Esophagus muscularis mucosa (tissue), 3 donors: Measurements from ENCODE around the gene RAB3B.

ENCODE experiments used
- EP300 ChIP-seq: sonication (generic); formaldehyde crosslinking; IDR thresholded peaks from one replicate; pipeline ENCODE4 v1.6.1; 2017; ENCODE audit warnings: antibody characterized with exemption
- POLR2A ChIP-seq: fragments of 450-650 bp; IDR thresholded peaks from one replicate; pipeline ENCODE4 v1.6.1; 2017; ENCODE audit warnings: antibody characterized with exemption, moderate library complexity, mild to moderate bottlenecking, low read depth
- POLR2AphosphoS5 ChIP-seq, 2 donors: sonication (generic); formaldehyde crosslinking; IDR thresholded peaks; one replicate each; pipeline ENCODE4 v1.6.1; 2017; ENCODE audit warnings: antibody characterized with exemption in 2 of 2

GRCh38 chr1:51902456-51902855, 88.0 kb downstream of the RAB3B start:
- TF ChIP-seq POLR2AphosphoS5 (IDR thresholded peaks at IDR 0.05), result no peak
- TF ChIP-seq EP300, result no peak
- TF ChIP-seq POLR2A, result no peak
